HG03354 (cell line): ENCODE results near the gene PEAK3.

Experiments used
- ATAC-seq: cut with Tn5 transposase; IDR thresholded peaks from one replicate; pipeline ENCODE4 v1.9.1; 2021; ENCODE audit warnings: mild to moderate bottlenecking; ENCODE audit not compliant: unreplicated experiment, poor library complexity, severe bottlenecking

Gene PEAK3

GRCh38 chr19:2240881-2241760, 40.9 kb downstream of the PEAK3 start:
- ATAC-seq: no peak

- ATAC-seq: no peak
Measured at GRCh38 chr19:2239771-2240770, 41.9 kb downstream of the PEAK3 start.

DNA sequence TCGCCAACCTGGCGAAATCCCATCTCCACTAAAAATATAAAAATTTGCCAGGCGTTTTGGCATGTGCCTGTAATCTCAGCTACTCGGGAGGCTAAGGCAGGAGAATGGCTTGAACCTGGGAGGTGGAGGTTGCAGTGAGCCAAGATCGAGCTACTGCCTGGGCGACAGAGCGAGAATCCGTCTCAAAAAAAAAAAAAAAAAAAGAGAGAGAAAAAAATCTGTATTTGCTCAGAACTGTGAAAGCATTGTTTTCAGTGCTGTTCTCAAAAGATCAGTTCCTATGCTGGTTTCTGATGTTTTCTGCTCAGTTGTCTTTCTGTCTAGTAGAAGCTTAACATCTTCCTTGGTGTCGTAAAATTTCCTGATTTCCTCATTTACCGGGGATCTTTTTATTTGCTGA, 42.8 kb downstream of the PEAK3 start:
- no peak for ATAC-seq

- no peak for ATAC-seq
Measured at GRCh38 chr19:2237869-2238153, 44.2 kb downstream of the PEAK3 start.

DNA sequence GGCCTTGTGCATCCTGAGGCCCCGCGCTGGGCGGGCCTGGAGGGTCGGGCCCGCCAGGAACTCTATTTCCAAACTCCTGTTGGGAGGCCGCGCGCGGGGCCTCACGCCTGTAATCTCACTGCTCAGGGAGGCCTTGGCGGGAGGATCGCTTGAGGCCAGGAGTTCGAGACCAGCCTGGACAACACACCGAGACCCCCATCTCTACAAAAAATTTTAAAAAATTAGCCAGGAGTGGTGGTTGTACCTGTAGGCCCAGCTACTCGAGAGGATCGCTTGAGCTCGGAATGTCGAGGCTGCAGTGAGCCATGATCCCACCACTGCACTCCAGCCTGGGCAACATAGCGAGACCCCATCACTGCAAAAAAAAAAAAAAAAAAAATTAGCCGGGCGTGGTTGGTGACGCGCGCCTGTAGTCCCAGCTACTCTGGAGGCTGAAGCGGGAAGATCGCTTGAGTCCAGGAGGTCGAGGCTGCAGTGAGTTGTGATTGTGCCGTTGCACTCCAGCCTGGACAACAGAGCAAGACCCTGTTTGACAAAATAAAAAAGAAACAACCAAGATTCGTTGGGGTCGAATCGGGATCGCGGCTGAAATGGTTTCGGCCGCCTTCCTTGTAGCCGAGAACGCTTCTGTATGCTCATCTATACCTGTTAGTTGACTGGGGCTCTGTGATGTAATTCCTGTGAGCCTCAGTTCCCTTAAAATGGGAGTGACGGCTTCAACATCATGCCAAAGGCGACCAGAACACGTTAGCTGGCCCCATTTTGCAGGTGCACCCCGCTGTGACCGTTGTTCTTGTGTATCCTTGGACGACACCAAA, 44.7 kb downstream of the PEAK3 start:
- no peak for ATAC-seq

DNA sequence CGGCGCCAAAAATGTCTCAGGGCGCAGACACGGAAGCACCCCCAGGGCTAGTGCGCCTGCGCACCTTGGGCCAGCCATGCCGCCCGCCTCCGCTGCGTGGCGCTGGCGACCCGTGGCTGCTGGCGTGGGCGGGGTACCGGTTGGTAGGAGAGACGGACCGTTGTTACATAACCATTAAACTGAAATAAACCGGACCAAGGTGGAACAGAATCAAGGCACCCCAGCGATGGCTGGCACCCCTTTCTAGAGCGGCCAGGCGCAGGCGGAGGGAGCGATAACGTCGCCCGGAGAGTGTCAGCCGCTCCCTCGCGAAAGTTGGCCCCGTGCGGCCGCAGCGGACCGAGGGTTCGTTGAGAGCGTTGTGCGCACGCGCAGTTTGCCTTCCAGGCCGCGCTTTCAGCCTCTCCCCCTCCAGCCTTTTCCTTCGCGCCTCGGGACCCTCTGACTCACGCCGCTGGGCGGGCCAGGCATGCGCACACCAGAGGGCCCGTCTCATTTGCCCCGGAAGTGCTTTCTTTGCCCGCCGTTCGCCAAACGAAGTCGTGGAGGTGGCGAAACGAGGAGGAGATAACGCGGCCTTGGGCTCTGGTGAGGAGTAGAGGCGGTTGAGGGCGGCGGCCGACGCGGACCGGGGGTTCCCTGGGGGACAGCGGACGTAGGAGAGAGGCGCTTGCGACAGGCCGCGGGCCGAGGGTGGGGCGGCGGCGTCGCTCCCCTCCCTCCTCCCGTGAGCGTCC, 45.5 kb downstream of the PEAK3 start, which contains the start of the genes PLEKHJ1 and SF3A2:
Gene PLEKHJ1, minus strand, starts transcription at position 16 of the 737 bp plus-strand sequence. CDS start 81 bp downstream, outside the sequence.
Gene SF3A2, plus strand, starts transcription at position 511 of the 737 bp plus-strand sequence. CDS start 6,595 bp downstream, outside the sequence.
- ATAC-seq: peak; percentile 76

- ATAC-seq: no peak
Measured at GRCh38 chr19:2236064-2236313, 46.0 kb downstream of the PEAK3 start.

- peak; percentile 16 for ATAC-seq
Measured at GRCh38 chr19:2235381-2236063, 46.5 kb downstream of the PEAK3 start.

DNA sequence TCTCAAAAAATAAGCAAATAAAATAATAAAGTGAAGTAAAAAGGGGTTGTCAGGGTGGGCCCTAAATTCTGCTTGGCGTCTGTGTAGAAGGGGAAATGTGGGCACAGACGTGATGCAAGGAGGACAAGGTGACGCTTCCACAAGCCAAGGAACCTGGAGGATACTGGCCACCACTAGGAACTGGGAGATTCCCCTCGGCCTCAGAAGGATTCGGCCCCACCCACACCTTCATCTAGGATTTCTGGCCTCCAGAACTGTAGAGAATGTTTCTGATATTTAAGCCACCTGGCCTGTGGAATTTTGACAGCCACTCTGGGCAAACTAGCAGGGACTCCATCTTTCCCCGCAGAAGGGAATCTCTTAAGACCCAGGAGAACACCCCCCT, 47.0 kb downstream of the PEAK3 start:
- ATAC-seq: no peak

DNA sequence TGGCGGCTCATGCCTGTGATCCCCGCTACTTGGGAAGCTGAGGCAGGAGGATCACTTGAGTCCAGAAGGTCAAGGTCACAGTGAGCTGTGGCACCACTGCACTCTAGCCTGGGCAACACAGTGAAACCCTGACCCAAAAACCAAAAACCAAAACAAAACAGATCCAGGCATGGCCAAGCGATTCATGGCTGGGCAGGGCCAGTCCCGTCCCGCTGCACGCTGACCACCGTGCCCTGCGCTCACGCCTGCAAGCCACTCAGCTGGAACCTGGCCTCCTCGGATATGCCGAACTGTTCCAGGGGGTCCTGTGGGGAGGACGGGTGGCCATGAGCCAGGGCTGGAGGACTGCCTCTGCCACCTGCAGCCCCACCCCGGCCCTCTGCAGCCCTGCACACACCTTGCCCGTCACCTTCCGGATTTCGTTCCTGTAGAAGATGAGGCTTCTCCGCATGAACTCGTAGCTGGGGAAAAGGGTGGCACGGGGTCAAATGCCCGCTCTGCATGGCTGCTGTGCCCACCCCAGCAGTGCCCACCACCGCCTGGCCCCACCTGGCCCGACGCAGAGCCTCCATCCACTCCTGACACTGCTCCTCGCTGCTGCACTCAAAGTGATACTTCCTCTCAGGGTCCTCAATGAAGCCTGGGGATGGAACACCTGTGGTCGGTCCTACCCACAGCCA, 48.2 kb downstream of the PEAK3 start:
- ATAC-seq: no peak

DNA sequence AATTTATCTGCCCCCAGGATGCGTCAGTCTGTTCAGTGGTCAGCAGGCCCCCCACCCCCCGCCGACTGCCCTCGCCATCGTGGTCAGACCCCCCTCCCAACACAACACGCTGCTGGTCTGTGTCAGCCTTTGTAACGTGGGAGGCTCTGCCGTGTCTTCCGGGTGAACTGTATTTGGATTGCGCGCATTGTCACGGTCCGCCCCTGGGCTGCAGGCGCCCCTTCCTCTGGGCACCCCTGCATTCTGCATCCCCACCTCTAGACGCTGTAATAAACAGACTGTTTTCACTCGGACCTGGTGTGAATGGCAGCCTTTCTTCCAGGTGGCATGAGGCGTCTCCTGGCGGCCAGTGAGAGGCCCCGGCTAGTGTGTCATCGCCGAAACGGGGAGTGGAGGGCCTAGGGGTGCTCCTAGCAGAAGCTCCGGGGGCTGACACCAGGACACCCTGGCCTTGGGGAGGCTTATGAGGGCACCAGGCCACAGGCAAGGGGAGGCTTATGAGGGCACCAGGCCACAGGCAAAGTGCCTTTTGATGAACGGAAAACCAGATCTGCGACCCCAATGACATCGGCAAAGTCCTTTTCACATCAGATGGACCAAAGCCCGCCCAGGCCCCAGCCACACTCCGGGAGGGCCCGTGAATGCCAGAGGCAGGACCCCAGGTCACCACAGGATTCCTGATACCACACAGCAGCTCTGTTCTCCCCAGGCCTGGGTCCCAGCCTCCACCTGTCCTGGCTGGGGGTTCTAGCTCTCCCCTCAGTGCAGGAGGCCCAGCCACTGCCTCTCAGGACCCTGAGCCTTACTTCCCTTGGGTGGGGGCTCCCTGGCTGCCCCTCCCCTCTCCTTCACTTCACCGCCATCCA, 49.5 kb downstream of the PEAK3 start:
- no peak for ATAC-seq

DNA sequence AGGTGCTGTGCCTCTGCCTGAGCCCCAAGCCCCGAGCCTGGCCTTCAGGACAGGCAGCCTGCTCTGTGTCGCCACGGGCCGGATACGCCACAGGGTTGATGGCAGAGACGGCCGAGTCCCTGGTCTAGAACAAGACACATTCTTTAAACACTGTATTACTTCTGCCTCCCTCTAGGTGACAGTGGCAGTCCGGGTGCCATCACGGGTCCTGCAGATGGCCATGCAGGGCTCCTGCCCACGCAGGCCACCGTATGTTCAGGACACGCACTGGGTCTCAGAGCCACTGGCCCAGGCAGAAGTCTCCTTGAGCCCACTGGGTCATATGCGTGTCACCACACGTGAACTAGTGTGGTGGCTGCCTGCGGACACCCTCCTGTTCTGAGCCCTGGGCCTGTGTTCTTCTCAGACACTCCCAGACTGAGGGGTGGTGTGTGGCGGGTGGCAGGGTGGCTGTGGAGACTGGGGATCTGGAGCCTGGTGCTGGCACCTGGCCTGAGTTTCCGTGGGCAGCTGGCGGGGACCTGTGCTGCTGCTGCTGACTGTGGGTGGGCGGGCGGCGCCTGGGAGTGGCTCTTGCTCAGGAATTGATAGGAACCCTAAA, 50.3 kb downstream of the PEAK3 start:
- no peak for ATAC-seq

DNA sequence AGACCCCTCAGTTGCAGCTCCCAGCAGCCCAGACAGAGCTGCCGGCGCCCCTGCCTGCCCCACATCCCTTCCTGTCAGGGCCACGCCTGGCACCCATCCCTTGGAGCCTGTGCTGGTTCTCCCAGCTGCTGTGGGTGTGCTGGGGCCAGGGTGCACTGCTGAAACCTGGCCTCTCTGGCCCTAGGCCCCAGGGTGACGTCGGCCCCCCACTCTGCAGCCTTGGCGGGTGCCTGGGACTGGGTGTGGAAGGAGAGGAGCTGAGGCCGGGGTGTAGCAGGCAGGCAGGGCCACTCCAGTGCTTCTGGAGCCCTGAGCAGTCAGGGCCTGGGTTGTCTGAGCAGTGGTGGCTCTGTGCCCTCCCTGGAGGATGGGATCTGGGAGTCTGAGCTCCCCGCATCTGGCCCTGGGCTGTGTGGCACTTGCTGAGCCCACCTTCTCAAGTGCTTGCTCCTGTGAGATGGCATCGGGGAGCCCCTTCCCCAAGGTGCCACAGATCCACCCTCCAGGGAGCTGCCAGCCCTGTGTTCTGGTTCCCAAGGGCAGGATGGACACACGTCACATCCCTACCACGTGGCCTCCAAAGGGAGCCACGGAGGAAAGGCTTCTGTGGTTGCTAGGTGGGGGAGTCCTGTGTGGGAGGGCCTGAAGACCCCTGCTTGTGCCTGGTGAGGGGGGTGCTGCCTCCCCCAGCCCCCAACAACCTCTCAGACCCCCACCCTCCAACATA, 51.0 kb downstream of the PEAK3 start:
- ATAC-seq: no peak

GRCh38 chr19:2230033-2230531, 51.9 kb downstream of the PEAK3 start:
- no peak for ATAC-seq

DNA sequence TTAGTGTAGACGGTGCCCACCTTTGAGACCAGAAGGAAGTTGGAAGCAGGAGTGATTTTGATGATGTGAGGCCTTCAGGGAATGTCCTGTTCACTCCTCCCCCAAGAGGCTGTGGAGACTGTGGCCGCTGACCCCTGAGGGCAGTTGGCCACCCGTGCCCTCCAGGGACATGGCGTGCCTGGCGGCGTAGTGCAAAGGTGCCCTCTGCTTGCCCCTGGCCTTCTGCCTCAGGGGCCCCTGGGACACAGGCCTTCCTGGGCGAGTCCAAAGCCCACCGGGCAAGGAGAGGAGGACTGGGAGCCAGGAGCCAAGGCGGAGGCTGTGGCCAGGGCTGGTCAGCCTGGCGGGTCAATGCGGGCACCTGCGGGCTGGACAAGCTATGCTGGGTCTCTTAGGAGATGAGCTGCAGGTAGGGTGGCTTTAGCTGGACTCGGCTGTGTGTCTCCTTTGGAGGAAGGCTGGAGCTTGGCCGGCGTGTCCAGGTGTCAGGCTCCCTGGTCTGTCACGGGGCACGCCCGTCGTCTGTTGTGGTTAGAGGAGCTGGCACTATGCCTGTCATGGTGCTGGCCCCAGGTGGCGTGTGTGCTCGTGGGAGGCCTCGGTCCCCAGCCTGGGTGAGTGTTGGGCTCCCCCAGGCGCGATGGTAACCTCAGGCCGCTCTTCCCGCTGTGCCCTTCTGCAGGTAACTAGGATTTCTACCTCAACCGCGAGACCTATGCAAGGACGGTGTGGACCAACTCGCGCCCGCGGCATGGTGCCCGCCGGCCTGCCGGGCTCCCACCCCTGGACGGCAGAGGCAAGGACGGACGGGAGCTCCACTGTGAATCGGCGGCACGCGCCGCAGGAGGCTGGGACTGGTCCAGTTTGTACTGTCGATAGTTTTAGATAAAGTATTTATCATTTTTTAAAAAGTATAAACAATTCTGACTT, 52.6 kb downstream of the PEAK3 start:
- no peak for ATAC-seq
